GM19463 (cell line): ENCODE data around the gene HOXD8.

ENCODE experiments used
- ATAC-seq: cut with Tn5 transposase; IDR thresholded peaks from one replicate; pipeline ENCODE4 v1.9.1; 2021; ENCODE audit warnings: mild to moderate bottlenecking, moderate library complexity; ENCODE audit not compliant: unreplicated experiment

HOXD8 gene

DNA sequence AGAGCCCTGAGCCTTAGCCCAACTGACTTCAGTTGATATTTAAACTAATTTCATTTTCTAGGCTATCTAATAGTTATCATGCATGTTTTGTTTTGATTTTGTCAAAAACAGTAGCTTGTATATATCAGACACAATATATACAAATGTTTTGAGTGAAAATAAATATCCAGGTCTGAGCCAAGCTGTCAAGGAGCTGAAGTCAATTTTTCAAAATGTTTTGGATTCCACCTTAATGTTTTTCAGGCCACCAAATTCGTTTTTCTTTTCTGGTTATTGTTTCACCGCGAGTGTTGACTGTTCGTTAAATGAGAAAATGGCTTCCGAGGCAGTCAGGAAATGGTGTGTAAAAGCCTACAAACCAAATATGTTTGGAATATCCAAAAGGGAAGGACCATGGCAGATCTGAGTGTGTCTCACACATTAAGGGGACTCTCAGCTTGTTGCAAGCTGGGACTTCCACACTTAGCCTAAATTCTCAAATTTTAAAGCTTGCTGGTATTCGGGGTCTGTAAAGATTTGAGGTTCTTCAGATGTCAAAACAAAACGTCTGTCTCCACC, 27.1 kb upstream of the HOXD8 start:
- ATAC-seq, result no peak

- no peak for ATAC-seq
These were observed 26.3 kb upstream of the HOXD8 start for GRCh38 chr2:176103194-176103593.

DNA sequence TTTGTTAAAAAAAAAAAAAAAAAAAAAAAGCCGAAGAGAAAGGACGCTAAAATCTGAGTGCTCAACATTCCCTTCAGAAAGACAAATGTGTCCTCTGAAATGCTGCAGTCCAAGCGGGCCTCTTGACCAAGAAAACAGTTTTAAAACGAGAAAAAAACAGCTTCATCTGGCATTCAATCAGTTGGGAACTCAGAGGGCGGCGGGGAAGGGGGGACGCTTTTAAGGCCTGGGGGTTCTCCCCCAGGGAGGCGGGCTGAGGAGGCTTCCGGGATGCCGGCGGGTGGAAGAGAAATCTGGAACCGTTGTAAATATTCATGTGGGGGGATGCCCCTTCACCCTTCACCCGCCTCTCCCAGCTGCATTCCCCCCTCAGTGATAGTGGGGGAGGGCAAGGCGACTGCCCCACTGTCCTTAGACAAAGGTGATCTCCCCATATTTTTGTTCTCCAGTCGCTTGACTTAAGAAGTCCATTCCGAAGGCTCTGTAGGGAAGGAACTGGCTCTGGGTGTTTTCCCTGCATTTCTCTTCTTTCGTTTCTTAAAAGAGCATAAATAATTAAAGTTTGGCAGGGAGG, 25.7 kb upstream of the HOXD8 start:
- no peak for ATAC-seq

DNA sequence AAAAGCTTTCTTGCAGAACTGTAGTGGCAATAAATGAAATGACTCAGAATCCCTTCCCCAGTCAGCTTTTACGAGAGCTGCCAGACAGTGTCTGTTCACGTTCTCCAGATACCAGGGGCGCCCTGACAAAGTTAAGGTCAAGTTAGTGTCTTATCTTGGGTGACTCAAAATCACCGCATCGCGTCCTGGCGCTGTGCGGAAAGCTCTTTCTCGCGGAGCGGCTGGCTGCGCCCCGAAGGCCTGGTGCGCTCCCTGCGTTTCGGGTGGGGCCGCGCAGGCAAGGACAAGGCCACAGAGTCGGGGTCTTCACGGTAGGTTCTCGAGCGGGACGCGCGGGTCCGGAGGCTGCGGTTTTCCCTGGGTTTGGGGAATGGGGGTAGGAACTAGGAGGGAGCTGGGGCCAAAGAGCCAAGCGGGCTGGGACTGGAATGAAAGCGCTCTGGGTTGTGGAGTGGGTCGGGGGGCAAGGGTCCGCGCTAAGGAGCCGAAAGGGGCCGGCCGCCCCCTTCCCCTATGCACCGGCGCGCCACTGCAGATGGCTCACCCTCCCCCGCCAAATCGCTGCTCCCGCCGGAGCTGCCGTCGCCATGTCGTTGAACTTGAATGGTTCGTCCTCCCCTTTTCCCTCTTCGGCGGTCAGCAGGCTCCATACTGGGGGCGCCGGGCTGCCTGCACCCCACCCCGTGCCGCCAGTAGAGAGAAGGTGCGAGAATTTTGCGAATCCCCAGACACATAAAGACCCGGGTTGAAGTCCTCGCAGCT, 25.0 kb upstream of the HOXD8 start:
- no peak for ATAC-seq

DNA sequence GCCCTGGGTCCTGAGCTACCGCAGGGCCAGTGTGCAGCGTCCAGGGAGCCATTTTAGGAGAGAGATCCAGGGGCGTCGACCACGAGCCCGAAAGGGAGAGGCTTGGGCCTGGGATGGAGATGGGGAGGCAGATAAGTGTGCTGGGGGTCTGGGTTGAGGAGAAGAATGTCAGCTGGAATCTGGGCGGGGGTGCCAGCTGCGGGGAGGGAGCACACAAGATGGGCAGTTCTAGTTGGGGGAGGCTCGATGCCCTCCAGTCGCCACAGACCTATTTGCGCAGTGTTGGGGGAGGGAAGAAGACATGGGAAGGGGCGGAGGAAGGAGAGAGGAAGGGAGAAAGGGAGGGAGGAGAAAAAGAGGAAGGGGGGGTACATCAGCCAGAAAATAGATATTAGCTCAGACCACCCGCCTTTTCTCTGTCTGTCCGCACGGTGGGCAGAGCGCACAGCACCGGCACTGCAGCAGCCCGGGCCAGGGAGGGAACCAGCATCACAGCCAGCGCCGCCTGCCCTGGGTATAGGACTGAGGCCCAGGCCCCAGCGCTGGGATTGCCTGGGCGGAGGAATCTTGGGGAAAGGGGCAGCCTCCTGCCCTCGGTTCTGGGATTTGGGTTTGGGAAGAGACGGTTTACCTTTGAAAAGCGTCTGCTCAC, 24.3 kb upstream of the HOXD8 start:
- no peak for ATAC-seq

- ATAC-seq, result no peak
These were observed 23.6 kb upstream of the HOXD8 start for GRCh38 chr2:176105730-176106580.

GRCh38 chr2:176106581-176107539, 22.6 kb upstream of the HOXD8 start, which contains the start of gene HOXD11:
HOXD11 (plus strand) TSS chr2:176107280; CDS start chr2:176107356, 76 bp downstream.
- ATAC-seq, result no peak

DNA sequence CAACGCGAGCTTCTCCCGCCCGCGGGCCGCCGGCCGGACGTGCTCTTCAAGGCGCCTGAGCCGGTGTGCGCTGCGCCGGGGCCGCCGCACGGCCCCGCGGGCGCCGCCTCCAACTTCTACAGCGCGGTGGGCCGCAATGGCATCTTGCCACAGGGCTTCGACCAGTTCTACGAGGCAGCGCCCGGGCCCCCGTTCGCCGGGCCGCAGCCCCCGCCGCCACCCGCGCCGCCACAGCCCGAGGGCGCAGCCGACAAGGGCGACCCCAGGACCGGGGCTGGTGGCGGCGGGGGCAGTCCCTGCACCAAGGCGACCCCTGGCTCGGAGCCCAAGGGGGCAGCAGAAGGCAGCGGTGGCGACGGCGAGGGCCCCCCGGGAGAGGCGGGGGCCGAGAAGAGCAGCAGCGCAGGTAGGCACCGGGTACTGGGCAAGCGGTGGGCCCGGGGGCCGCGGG, 21.7 kb upstream of the HOXD8 start:
- ATAC-seq, result no peak

GRCh38 chr2:176109192-176109901, 20.2 kb upstream of the HOXD8 start:
- no peak for ATAC-seq

- no peak for ATAC-seq
These were observed 19.6 kb upstream of the HOXD8 start for GRCh38 chr2:176109946-176110345.

DNA sequence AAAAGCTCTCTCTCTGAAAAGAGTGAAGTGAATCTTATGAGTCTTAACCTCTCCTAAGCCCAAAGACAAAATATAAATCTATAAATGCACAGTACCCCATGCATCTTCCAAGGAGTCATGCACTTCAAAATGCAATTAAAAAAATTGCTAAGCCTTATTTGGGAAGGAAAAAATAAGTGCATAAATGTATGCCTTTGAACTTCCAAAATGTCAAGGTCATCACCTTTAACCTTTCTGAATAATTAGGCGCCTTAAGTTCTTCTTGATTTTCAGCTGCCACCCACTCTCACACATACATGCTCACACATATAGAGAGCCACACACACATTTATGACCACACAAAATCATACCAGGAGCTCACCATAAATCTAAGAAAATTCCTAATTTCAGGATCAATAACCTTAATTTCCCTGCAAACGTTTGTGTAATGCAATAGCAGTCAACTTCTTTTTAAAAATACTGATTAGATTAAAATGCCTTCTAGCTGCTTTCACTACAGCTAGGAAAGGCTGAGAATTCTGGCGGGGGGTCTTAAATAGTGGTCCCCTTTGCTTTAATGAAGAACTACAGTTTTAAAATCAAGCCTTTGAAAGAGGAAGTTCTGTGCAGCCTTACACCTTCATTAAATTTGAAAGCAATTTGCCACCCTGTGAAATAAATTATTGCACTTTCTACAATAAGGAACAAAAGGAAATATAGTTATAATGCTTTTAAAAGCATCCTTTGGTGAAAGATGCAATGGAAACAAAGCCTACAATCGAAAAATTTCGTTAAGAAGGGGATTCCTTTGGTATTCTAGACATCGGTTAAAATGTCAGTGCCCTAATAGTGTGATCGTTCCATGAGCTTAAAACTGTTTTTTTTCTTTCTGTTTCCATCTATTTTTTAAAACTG, 18.8 kb upstream of the HOXD8 start:
- no peak for ATAC-seq

DNA sequence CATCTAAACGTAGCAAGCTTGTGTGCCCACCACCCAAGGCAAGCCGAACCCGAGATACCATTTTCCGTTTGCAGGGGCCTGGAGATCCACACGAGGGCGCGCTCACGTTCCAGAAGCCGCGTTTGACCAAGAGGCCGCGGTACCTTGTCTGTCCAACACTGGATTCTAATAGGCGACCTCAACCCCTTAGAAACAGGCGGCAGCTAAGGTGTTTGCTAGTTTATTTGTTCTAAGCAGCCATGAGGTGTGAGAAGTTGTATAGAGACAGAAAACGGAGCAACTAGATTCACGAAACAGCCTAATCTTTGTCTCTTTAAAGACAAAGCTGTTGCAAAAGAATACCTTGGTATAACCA, 18.2 kb upstream of the HOXD8 start:
- ATAC-seq, result no peak

GRCh38 chr2:176111846-176112374, 17.6 kb upstream of the HOXD8 start:
- ATAC-seq, result no peak

DNA sequence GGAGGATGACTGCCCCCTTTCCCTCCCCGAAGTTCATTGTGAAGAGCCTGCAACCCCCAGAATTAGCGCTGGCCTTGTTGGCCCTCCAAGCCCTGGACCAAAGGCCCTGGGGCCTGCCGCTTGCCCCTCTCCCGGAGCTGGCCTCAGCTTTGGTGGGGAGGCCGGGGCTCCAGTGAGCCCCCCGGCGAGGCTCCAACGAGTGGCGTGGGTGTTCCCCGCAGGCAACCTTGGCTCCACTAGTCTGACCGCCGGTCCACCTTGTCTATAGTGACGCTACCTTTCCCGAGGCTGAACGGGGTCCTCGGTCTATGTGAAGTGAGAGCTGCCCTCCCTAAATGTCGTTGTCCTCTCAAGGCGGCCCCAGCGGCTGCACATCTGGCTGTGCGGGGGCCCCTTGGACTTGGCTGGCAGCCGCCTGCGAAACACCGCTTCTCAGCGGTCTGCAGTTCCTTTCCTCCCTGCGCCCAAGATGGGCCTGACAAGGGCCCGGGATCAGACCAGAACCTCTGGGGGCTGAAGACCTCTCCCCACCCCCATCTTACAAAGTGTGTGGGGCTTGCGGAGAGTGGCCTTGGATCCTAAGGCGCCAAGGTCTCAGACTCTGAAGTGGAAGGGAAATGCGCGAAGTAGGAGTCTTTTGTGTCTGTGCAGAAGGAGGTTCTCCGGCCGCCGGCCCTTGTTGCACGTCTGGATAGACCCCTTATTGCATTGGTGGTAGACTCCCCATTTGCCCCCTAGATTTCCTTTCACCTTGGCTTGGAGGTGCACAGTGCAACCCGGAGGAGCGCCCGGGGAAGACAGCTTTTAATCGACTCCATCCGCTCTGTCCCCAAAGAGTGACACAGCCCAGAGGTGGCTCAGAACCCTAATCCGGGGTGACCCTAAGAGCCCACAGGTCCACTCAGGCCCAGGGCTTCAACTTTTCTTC, 16.9 kb upstream of the HOXD8 start:
- ATAC-seq, result no peak

- no peak for ATAC-seq
These were observed 15.2 kb upstream of the HOXD8 start for GRCh38 chr2:176114120-176114929.
